Astrocyte (in vitro differentiated cells and primary cell): ENCODE results near the gene HSD17B12. TPM values are rescaled to one million over a fixed set of nuclear protein-coding genes. Genes with fewer than 3 reads are reported as not detected.

ENCODE experiments used
- DNase-seq: peaks from one replicate; pipeline ENCODE4 v3.0.0-alpha.2; 2010; ENCODE audit warnings: low read depth
- FAIRE-seq: peaks from 2 replicates; lab custom pipeline; 2011; peaks lifted over from hg19 to GRCh38; lab: Jason Lieb, UNC
- H2AFZ ChIP-seq: 2 replicates; pipeline ENCODE4 v1.6.0; 2012; ENCODE audit warnings: low read depth, low read length, inconsistent platforms
- H3K27ac ChIP-seq: 2 replicates; pipeline ENCODE4 v1.5.1; 2011; ENCODE audit warnings: low read depth, low read length, inconsistent platforms
- H3K27me3 ChIP-seq: 2 replicates; pipeline ENCODE4 v1.6.0; 2011; ENCODE audit warnings: low read length, inconsistent platforms; ENCODE audit not compliant: insufficient read depth
- H3K36me3 ChIP-seq: 2 replicates; pipeline ENCODE4 v1.5.1; 2011; ENCODE audit warnings: low read length, inconsistent platforms; ENCODE audit not compliant: insufficient read depth
- H3K4me1 ChIP-seq: 2 replicates; pipeline ENCODE4 v1.5.1; 2011; ENCODE audit warnings: low read length, inconsistent platforms; ENCODE audit not compliant: insufficient read depth
- H3K4me2 ChIP-seq: 2 replicates; pipeline ENCODE4 v1.6.0; 2012; ENCODE audit warnings: low read length, inconsistent platforms
- H3K4me3 ChIP-seq: 2 replicates; pipeline ENCODE4 v1.5.1; 2011; ENCODE audit warnings: low read depth, mild to moderate bottlenecking, low read length, inconsistent platforms; ENCODE audit not compliant: insufficient read depth
- H3K79me2 ChIP-seq: 2 replicates; pipeline ENCODE4 v1.6.0; 2012; ENCODE audit warnings: mild to moderate bottlenecking, low read length, inconsistent platforms; ENCODE audit not compliant: insufficient read depth
- H3K9ac ChIP-seq: 2 replicates; pipeline ENCODE4 v1.6.0; 2012; ENCODE audit warnings: mild to moderate bottlenecking, low read length, inconsistent platforms
- H3K9me3 ChIP-seq: 2 replicates; pipeline ENCODE4 v1.5.1; 2012; ENCODE audit warnings: low read depth, mild to moderate bottlenecking, low read length, inconsistent platforms; ENCODE audit not compliant: insufficient read depth
- H4K20me1 ChIP-seq: 2 replicates; pipeline ENCODE4 v1.6.0; 2012; ENCODE audit warnings: low read length, inconsistent platforms; ENCODE audit not compliant: insufficient read depth
- H3K27ac Mint-ChIP-seq: one replicate; pipeline ENCODE4 v1.8.0; 2021; ENCODE audit warnings: mild to moderate bottlenecking, mixed read lengths; ENCODE audit not compliant: unreplicated experiment
- H3K27me3 Mint-ChIP-seq: one replicate; pipeline ENCODE4 v1.8.0; 2021; ENCODE audit warnings: low read depth, mixed read lengths; ENCODE audit not compliant: unreplicated experiment
- H3K36me3 Mint-ChIP-seq: one replicate; pipeline ENCODE4 v1.8.0; 2021; ENCODE audit warnings: low read depth, mixed read lengths; ENCODE audit not compliant: unreplicated experiment
- H3K4me1 Mint-ChIP-seq: one replicate; pipeline ENCODE4 v1.8.0; 2021; ENCODE audit warnings: low read depth, mixed read lengths; ENCODE audit not compliant: unreplicated experiment
- H3K4me3 Mint-ChIP-seq: one replicate; pipeline ENCODE4 v1.8.0; 2021; ENCODE audit warnings: mild to moderate bottlenecking, moderate library complexity, mixed read lengths; ENCODE audit not compliant: unreplicated experiment
- H3K9me3 Mint-ChIP-seq: one replicate; pipeline ENCODE4 v1.8.0; 2021; ENCODE audit warnings: mild to moderate bottlenecking, mixed read lengths; ENCODE audit not compliant: unreplicated experiment
- CTCF ChIP-seq: IDR thresholded peaks from 2 replicates; pipeline ENCODE4 v1.5.1; 2011; ENCODE audit warnings: low read depth, mild to moderate bottlenecking, inconsistent platforms, low read length, moderate library complexity; ENCODE audit not compliant: insufficient read depth
- EZH2 ChIP-seq: IDR thresholded peaks from 2 replicates; pipeline ENCODE4 v1.6.1; 2012; ENCODE audit warnings: mild to moderate bottlenecking, low read length, inconsistent platforms; ENCODE audit not compliant: insufficient read depth
- total RNA-seq: library from RNA; stranded (reverse); gene quantifications from 2 replicates; pipeline ENCODE4 v1.2.1, GENCODE V29; 2021

Gene HSD17B12
- total RNA-seq, 1 donor from 2014 or later: 132 TPM

GRCh38 chr11:43735961-43736360, 55.4 kb downstream of the HSD17B12 start:
- H3K79me2 ChIP-seq: peaks cover 53% of the 10 kb centered on the region
- H3K36me3 ChIP-seq: no peaks in the 10 kb centered on the region
- no peaks in the 10 kb centered on the region for H3K27me3 ChIP-seq
- no peak overlapping the region for H3K4me3 ChIP-seq
- peak; percentile 58 for FAIRE-seq
- TF ChIP-seq CTCF (no peak), EZH2 (no peak)
- no peaks in the 10 kb centered on the region for H3K9me3 ChIP-seq
- Mint-ChIP-seq H3K27ac (peak overlapping the region; percentile 87), H3K9me3 (no peaks in the 10 kb centered on the region), H3K36me3 (peaks cover 19% of the 10 kb centered on the region), H3K27me3 (no peaks in the 10 kb centered on the region), H3K4me3 (peak overlapping the region; percentile 62), H3K4me1 (peaks cover 37% of the 10 kb centered on the region)
- H4K20me1 ChIP-seq: peaks cover 34% of the 10 kb centered on the region
- peak; percentile 83 for DNase-seq
- H2AFZ ChIP-seq: no peak overlapping the region
- H3K4me1 ChIP-seq: peaks cover 32% of the 10 kb centered on the region
- H3K9ac ChIP-seq: peak overlapping the region; percentile 67
- H3K4me2 ChIP-seq: peak overlapping the region; percentile 75
- peak overlapping the region; percentile 76 for H3K27ac ChIP-seq

- no peak for FAIRE-seq
- Histone ChIP-seq H3K27ac (peak overlapping the region; percentile 76), H3K4me1 (peaks cover 32% of the 10 kb centered on the region), H3K79me2 (peaks cover 47% of the 10 kb centered on the region), H4K20me1 (peaks cover 34% of the 10 kb centered on the region), H3K36me3 (no peaks in the 10 kb centered on the region), H3K4me3 (no peak overlapping the region), H3K9ac (peak overlapping the region; percentile 67), H3K27me3 (no peaks in the 10 kb centered on the region), H2AFZ (no peak overlapping the region), H3K4me2 (peak overlapping the region; percentile 75), H3K9me3 (no peaks in the 10 kb centered on the region)
- no peaks in the 10 kb centered on the region for H3K9me3 Mint-ChIP-seq
- H3K36me3 Mint-ChIP-seq: peaks cover 19% of the 10 kb centered on the region
- H3K4me3 Mint-ChIP-seq: no peak overlapping the region
- H3K4me1 Mint-ChIP-seq: peaks cover 37% of the 10 kb centered on the region
- peak; percentile 86 for DNase-seq
- peak overlapping the region; percentile 87 for H3K27ac Mint-ChIP-seq
- no peaks in the 10 kb centered on the region for H3K27me3 Mint-ChIP-seq
- no peak for TF ChIP-seq CTCF
- TF ChIP-seq EZH2: no peak
Measured at GRCh38 chr11:43736502-43737200, 56.1 kb downstream of the HSD17B12 start.

GRCh38 chr11:43737201-43737590, 56.7 kb downstream of the HSD17B12 start:
- H3K27ac Mint-ChIP-seq: peak overlapping the region; percentile 82
- peak overlapping the region; percentile 76 for H3K27ac ChIP-seq

More at GRCh38 chr11:43737201-43737590, 56.7 kb downstream of the HSD17B12 start:
- H3K4me3 ChIP-seq: no peak overlapping the region
- TF ChIP-seq CTCF (no peak), EZH2 (no peak)
- peaks cover 32% of the 10 kb centered on the region for H4K20me1 ChIP-seq
- H3K79me2 ChIP-seq: peaks cover 46% of the 10 kb centered on the region
- H2AFZ ChIP-seq: no peak overlapping the region
- FAIRE-seq: no peak
- H3K36me3 ChIP-seq: no peaks in the 10 kb centered on the region
- no peak for DNase-seq
- H3K4me2 ChIP-seq: peak overlapping the region; percentile 75
- no peaks in the 10 kb centered on the region for H3K9me3 ChIP-seq
- H3K9ac ChIP-seq: peak overlapping the region; percentile 51
- peaks cover 34% of the 10 kb centered on the region for H3K4me1 Mint-ChIP-seq
- H3K4me3 Mint-ChIP-seq: no peak overlapping the region
- H3K27me3 Mint-ChIP-seq: no peaks in the 10 kb centered on the region
- no peaks in the 10 kb centered on the region for H3K27me3 ChIP-seq
- H3K36me3 Mint-ChIP-seq: peaks cover 19% of the 10 kb centered on the region
- peaks cover 32% of the 10 kb centered on the region for H3K4me1 ChIP-seq
- no peaks in the 10 kb centered on the region for H3K9me3 Mint-ChIP-seq
